Tibial nerve (tissue), 4 donors: ENCODE results near the gene TANC1.

ENCODE experiments used
- EP300 ChIP-seq, 2 donors: sonication (generic); formaldehyde crosslinking; IDR thresholded peaks; one replicate each; pipeline ENCODE4 v1.6.1; 2017; ENCODE audit warnings: antibody characterized with exemption in 2 of 2, mild to moderate bottlenecking in 1 of 2
- TF ChIP-seq, protein P1 (sequence below), 5 experiments: fragments of 200-600 bp in 3 of 5; fragments of 450-650 bp in 2 of 5; sonication (generic) in 3 of 5; IDR thresholded peaks; one replicate each; pipeline ENCODE4 v1.5.1; 2016 to 2019; ENCODE audit warnings: antibody characterized with exemption in 5 of 5, mild to moderate bottlenecking in 3 of 5, moderate library complexity in 2 of 5

GRCh38 chr2:159019021-159019420, 50.6 kb downstream of the TANC1 start:
- TF ChIP-seq, protein P1, sequence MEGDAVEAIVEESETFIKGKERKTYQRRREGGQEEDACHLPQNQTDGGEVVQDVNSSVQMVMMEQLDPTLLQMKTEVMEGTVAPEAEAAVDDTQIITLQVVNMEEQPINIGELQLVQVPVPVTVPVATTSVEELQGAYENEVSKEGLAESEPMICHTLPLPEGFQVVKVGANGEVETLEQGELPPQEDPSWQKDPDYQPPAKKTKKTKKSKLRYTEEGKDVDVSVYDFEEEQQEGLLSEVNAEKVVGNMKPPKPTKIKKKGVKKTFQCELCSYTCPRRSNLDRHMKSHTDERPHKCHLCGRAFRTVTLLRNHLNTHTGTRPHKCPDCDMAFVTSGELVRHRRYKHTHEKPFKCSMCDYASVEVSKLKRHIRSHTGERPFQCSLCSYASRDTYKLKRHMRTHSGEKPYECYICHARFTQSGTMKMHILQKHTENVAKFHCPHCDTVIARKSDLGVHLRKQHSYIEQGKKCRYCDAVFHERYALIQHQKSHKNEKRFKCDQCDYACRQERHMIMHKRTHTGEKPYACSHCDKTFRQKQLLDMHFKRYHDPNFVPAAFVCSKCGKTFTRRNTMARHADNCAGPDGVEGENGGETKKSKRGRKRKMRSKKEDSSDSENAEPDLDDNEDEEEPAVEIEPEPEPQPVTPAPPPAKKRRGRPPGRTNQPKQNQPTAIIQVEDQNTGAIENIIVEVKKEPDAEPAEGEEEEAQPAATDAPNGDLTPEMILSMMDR (IDR thresholded peaks at IDR 0.05): no peak
- no peak for TF ChIP-seq EP300 (IDR thresholded peaks at IDR 0.05)
